Measurements from ENCODE around the gene FBXL15.

GRCh38 chr10:102451105-102451969 is 30.7 kb downstream of the FBXL15 start, which contains the start of gene C10orf95:
- TF ChIP-seq TAF1 (IDR thresholded peaks at IDR 0.05; ENCODE audit: borderline replicate concordance, insufficient read depth, low read length) (no peak), POLR2AphosphoS5 (IDR thresholded peaks at IDR 0.05; ENCODE audit: low read depth, low read length) (no peak), REST (IDR thresholded peaks at IDR 0.05; ENCODE audit: insufficient read depth in 1 of 2, low read depth in 2 of 2, low read length in 2 of 2) (no peak), SIN3A (IDR thresholded peaks at IDR 0.05; ENCODE audit: borderline replicate concordance, insufficient read depth, low read length) (no peak)

All from PFSK-1 (cell line).